Measurements from ENCODE around the gene COX5A.
"Not testable (repeated sequence)": the region's sequence is repeated elsewhere in the genome, so short reads cannot be mapped to it uniquely, and the experiment has no call there.

COX5A gene

DNA sequence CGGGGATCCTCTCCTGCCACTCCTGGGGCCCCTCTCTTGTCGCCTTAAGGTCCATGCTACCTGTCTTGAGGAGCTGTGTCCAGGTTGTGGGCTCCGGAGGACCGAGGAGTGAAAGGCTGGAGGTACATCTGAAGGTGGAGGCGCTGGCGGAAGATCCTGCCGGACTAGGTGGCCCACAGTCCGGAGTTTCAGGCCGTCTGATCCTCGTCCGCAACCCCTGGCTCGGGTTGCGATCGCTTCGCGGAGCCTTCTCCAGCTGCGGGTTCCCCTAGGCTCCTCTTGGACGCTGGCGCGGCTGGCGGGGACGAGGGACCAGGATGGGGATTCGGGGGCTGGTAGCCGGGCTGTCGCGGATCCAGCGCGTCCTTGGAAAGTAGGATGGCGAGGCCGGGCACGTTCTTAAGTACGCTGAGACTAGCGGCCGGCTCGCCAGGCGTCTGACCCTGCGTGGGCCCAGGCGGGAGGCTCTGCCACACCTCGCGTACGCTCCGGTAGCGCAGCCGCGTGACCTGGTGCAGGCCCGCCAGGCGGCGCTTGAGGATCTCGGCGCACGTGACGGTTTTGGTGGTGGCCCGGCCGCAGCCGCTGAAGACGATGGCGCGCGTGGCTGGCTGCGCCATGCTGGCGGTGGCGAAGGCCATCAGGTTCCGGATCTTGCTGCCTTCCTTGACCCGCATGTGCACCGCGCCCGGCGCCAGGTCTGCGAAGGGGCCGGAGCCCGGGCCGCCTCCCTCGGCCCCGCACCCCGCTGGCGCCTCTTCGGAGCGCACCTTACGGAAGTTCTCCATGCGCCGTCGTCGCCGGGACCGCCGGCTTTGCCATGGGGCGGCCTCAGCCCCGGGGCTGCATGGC is 18.1 kb upstream of the COX5A start:
- in situ Hi-C loops (cut with MboI; ENCODE audit: low sequenced_read_pairs), result no loop called here

GRCh38 chr15:74955017-74955416 is 17.1 kb upstream of the COX5A start:
- in situ Hi-C loops (cut with MboI; ENCODE audit: low sequenced_read_pairs), result no loop called here

GRCh38 chr15:74954515-74954914 is 16.6 kb upstream of the COX5A start:
- in situ Hi-C loops (cut with MboI; ENCODE audit: low sequenced_read_pairs), result no loop called here

GRCh38 chr15:74951006-74951405 is 13.1 kb upstream of the COX5A start:
- in situ Hi-C loops (cut with MboI; ENCODE audit: low sequenced_read_pairs), result no loop called here

- in situ Hi-C loops (cut with MboI; ENCODE audit: low sequenced_read_pairs), result no loop called here
Measured at GRCh38 chr15:74950078-74950908, 12.4 kb upstream of the COX5A start.

GRCh38 chr15:74937272-74937589 is 642 bp downstream of the COX5A start:
- in situ Hi-C loops (cut with MboI; ENCODE audit: low sequenced_read_pairs), result no loop called here

DNA sequence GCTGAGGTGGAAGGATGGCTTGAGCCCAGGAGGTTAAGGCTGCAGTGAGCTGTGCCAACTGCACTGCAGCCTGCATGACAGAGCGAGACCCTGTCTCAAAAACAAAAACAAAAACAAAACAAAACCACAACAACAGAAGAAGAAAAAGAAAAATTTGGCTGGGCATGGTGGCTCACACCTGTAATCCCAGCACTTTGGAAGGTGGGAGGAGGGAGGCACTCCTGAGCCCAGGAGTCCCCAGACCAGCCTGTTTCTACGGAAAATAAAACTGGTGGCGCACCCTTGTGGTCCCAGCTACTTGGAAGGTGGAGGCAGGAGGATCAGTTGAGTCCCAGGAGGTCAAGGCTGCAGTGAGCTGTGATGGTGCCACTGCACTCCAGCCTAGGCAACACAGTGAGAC is 2.7 kb downstream of the COX5A start:
- in situ Hi-C loops (cut with MboI; ENCODE audit: low sequenced_read_pairs), result not testable (repeated sequence)

- in situ Hi-C loops (cut with MboI; ENCODE audit: low sequenced_read_pairs), result no loop called here
Measured at GRCh38 chr15:74933573-74933972, 4.3 kb downstream of the COX5A start.

DNA sequence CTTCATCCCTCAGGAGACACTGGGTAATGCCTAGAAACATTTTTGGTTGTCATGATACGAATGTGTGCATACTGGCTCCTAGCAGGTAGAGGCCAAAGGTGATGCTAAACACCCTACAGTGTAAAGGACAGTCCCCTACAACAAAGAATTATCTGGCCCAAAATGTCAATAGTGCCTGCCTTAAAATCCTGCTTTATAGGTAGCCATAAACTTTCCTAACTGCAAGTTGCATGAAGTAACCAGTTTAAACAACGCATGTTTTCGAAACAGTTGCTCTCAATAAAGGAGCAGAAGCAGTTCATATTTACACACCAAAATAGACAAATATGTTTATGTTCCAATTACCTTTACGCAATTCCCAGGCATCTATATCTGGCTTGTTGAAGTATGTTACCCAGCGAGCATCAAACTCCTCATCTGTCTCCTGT is 9.1 kb downstream of the COX5A start:
- in situ Hi-C loops (cut with MboI; ENCODE audit: low sequenced_read_pairs), result no loop called here

- in situ Hi-C loops (cut with MboI; ENCODE audit: low sequenced_read_pairs), result no loop called here
Measured at GRCh38 chr15:74924525-74924924, 13.3 kb downstream of the COX5A start.

DNA sequence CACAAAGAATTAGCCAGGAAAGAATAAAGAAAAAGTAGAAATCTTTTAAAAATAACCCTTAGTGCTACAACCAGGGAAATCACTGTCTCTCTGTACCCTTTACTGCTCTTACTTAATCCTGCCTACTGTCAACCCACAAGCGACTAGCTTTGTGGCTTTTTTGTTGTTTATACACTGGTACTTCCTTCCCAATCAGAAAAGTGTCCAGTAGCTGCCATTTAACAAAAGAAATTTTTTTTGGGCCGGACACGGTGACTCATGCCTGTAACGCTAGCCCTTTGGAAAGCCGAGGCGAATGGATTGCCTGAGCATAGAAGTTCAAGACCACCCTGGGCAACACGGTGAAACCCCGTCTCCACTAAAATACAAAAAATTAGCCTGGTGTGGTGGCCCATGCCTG is 17.4 kb downstream of the COX5A start:
- in situ Hi-C loops (cut with MboI; ENCODE audit: low sequenced_read_pairs), result no loop called here

DNA sequence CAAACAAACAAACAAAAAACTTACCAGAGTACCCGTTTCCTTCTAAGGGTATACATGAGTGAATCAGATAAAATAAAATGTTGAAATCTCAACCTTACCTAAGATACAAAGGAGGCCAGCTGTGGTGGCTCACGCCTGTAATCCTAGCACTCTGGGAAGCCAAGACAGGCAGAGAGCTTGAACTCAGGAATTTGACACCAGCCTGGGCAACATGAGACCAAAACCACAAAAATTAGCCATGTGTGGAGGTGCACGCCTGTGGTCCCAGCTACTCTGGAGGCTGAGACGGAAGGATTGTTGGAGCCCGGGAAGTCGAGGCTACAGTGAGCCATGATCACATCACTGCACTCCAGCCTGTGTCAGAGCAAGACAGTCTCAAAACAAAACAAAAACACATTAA is 20.2 kb downstream of the COX5A start:
- in situ Hi-C loops (cut with MboI; ENCODE audit: low sequenced_read_pairs), result no loop called here

GRCh38 chr15:74913799-74914198 is 24.1 kb downstream of the COX5A start:
- in situ Hi-C loops (cut with MboI; ENCODE audit: low sequenced_read_pairs), result not testable (repeated sequence)

DNA sequence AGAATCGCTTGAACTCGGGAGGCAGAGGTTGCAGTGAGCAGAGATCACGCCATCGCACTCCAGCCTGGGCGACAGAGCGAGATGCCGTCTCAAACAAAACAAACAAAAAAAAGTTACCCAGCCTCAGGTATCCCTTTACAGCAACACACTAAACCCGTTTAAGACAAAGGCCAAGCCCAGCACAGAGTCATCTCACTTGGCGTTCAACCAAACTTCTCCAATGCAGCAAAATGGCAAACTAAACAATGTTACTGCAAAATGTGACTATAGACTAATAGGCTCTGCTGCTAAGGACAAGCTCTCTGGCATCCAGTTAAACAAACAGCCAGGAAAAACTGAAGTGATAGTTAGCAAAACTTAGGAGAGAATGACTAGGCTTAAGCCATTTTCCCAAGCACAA is 24.8 kb downstream of the COX5A start:
- in situ Hi-C loops (cut with MboI; ENCODE audit: low sequenced_read_pairs), result no loop called here

DNA sequence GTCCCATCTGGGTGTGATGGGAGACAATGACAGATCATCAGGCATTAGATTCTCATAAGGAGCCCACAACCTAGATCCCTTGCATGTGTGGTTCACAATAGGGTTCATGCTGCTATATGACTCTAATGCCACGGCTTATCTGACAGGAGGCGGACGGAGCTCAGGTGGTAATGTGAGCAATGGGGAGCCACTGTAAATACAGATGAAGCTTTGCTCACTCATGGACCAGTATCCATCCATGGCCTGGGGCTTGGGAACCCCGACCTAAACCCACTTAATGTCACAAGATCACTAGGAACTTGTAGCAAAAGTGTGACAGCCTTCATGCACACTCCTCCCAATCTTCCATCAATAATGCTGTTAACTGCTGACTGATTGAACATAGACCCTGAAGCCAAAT is 29.2 kb downstream of the COX5A start:
- in situ Hi-C loops (cut with MboI; ENCODE audit: low sequenced_read_pairs), result no loop called here

DNA sequence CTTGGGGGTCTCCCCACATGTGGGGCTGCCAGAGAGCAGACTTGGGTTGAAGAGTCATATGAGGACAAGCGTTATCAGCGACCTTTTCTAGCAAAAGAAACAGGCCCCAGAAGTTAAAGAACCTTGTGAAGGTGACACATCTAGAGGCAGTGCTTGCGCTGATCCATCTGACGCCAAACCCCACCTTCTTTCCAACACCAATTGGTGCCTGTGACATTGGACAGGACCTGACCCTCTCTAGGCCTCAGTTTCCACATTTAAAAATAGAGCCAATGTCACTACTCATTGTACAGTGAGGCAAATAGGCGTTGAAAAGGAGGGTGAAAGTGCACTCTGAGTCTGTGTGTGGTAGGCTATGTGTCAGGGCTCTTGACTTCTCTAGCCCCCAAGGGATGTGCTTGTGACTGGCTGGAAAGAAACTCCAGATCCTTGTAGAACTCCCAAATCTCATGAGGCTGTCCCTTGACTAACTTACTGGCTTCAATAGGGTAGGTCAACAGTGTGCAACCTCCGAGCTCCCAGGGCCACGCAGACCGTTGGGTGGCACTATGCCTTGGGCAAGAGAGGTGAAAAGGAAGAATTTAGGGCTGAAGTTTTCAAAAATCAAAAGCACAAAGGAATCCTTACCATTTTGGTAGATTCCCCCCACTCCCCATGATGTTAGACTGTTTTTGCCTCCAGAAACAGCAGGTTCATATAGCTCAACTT is 30.6 kb downstream of the COX5A start:
- in situ Hi-C loops (cut with MboI; ENCODE audit: low sequenced_read_pairs), result no loop called here

- in situ Hi-C loops (cut with MboI; ENCODE audit: low sequenced_read_pairs), result no loop called here
Measured at GRCh38 chr15:74906450-74907162, 31.3 kb downstream of the COX5A start, which contains the start of gene FAM219B. TSS of gene FAM219B (minus strand) at chr15:74906851. CDS start at chr15:74906800, 51 bp downstream.

DNA sequence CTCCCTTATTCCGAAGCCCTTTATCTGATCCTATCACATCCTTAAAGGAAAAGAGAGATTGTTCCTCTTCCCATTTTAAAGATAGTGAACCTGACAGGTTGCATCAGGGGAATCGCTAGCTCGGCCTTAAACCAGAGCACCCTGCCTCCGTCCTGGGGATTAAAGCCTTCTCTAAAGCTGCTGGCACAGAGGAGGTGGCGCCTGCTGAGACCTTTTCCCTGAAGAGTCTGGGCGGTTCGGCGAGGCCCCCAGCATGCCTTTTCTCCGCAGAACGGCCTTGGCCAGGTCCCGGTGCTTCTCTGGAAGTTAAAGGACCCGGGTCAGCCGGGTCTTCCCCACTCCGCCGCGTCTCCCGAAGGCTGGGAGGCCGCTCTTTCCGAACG is 31.8 kb downstream of the COX5A start:
- in situ Hi-C loops (cut with MboI; ENCODE audit: low sequenced_read_pairs), result no loop called here

DNA sequence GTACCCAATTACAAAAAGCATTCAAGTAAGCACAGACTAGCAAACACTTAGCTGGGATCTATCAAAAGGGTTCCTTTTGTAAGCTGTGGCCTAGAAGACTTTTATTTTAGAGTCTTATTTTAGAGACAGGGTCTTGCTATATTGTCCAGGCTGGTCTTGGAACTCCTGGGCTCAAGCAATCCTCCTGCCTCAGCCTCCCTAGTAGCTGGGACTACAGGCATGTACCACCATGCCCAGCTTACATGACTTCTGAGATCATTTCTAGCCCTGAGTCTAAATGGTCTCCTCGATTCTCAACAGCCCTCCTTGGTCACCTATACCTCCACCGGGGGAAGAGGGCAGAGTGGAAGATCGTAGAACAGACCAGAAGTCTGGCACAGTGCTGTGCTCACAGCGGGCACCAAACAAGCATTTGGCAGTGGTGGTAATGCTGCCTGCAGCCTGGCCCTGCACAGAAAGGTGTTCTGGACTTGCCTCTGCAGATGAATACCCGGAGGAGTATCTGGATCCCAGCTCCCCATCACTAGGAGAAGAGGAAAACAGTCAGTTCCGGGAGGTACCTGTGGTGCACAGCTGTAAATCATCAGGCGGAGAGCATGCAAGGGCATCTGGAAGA is 33.6 kb downstream of the COX5A start:
- in situ Hi-C loops (cut with MboI; ENCODE audit: low sequenced_read_pairs), result no loop called here

DNA sequence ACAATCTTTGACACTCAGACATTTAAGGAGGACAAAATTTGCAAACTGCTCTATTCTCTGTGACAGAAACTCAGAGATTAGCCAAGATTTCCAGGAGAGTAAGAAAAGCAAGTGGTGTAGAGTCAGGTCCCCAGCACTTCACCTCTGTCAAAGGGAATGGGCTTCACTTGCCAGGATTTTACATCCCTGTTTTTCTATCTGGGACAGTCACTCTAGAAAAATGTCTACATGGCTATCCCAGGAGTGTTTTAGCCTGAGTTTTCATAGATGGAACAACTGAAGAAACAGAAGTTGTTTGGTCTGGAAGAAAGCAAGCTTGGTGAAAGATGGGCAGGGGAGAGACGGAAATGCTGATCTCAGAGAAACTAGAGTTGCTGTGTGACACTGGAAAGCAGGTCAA is 34.2 kb downstream of the COX5A start:
- in situ Hi-C loops (cut with MboI; ENCODE audit: low sequenced_read_pairs), result no loop called here
